Spleen (tissue), 11 donors: ENCODE data around the gene GET4. TPM values are rescaled to one million over a fixed set of nuclear protein-coding genes. Genes with fewer than 3 reads are reported as not detected.
A peak's percentile ranks its signal among the peaks of the same experiment; 100 is the strongest.

Source experiments
- DNase-seq: peaks from one replicate; pipeline ENCODE4 v3.0.0-alpha.2; 2020
- H3K27ac ChIP-seq, 8 donors: fragments of 200-600 bp; sonication (generic) in 7 of 8; 1 replicate in 4 of 8; 2 replicates in 4 of 8; pipeline versions ENCODE4 v1.5.0 to v1.8.0; 2016 to 2021; ENCODE audit warnings: inconsistent platforms in 4 of 8, mild to moderate bottlenecking in 4 of 8, moderate library complexity in 1 of 8
- H3K27me3 ChIP-seq, 7 donors: fragments of 200-600 bp; sonication (generic) in 6 of 7; replicated peaks in 1 of 7; 1 replicate in 4 of 7; 2 replicates in 3 of 7; pipeline versions ENCODE4 v1.5.0 to v1.8.0; 2016 to 2021; ENCODE audit warnings: inconsistent platforms in 3 of 7, mild to moderate bottlenecking in 1 of 7
- H3K36me3 ChIP-seq, 6 donors: fragments of 200-600 bp; sonication (generic) in 5 of 6; 1 replicate in 4 of 6; 2 replicates in 2 of 6; pipeline versions ENCODE4 v1.5.0 to v1.8.0; 2016 to 2021; ENCODE audit warnings: inconsistent platforms in 2 of 6
- H3K4me1 ChIP-seq, 6 donors: fragments of 200-600 bp; sonication (generic) in 5 of 6; 1 replicate in 3 of 6; 2 replicates in 3 of 6; pipeline versions ENCODE4 v1.5.0 to v1.8.0; 2016 to 2021; ENCODE audit warnings: inconsistent platforms in 3 of 6
- H3K4me3 ChIP-seq, 8 donors: fragments of 200-600 bp; sonication (generic) in 7 of 8; 1 replicate in 4 of 8; 2 replicates in 4 of 8; pipeline versions ENCODE4 v1.5.0 to v1.8.0; 2016 to 2021; ENCODE audit warnings: inconsistent platforms in 4 of 8, mild to moderate bottlenecking in 4 of 8, moderate library complexity in 2 of 8
- H3K9me3 ChIP-seq, 8 donors: fragments of 200-600 bp; sonication (generic) in 7 of 8; 1 replicate in 4 of 8; 2 replicates in 4 of 8; pipeline versions ENCODE4 v1.5.0 to v1.8.0; 2016 to 2021; ENCODE audit warnings: inconsistent platforms in 4 of 8
- POLR2A ChIP-seq, 3 donors: fragments of 450-650 bp; IDR thresholded peaks; one replicate each; pipeline ENCODE4 v1.5.1; 2017; ENCODE audit warnings: antibody characterized with exemption in 3 of 3, mild to moderate bottlenecking in 1 of 3
- POLR2AphosphoS5 ChIP-seq, 3 donors: sonication (generic); formaldehyde crosslinking; IDR thresholded peaks; one replicate each; pipeline ENCODE4 v1.5.1; 2017; ENCODE audit warnings: antibody characterized with exemption in 3 of 3
- WGBS, 5 donors: extraction: QIAGEN DNeasy Blood & Tissue Kit in 3 of 5; methylation state at CpG; one replicate each; pipeline versions ENCODE4 v1.1.5 to v1.1.7; 2013 to 2018; 5-methylcytosine and 5-hydroxymethylcytosine counted together
- intact Hi-C: fragments of 100-400 bp; cut with DNase I; formaldehyde crosslinking; loops from one replicate; pipeline ENCODE4 v1.15.0; 2023; ENCODE audit warnings: low total_unique reads
- polyA plus RNA-seq, 3 donors: library from polyadenylated mRNA; stranded (reverse); fragments of 200-250 nt; gene quantifications; one replicate each; pipeline ENCODE4 v1.2.1, GENCODE V29; 2013
- total RNA-seq, 7 donors: library from RNA; depleted of rRNA in 3 of 7; stranded (reverse); fragments of >200 nt in 3 of 7; fragmentation: NEBNext Ultra II Directional in 4 of 7; extraction: Animal tissue kit (Norgen Biotek cat#: 25700) in 4 of 7; gene quantifications; one replicate each; pipeline versions ENCODE4 v1.1.0 to v1.2.1, GENCODE V29; 2016 to 2021
- TF ChIP-seq, protein P1 (sequence below), 11 experiments: fragments of 200-600 bp in 7 of 11; fragments of 450-650 bp in 4 of 11; sonication (generic) in 4 of 11; IDR thresholded peaks in 8 of 11; conservative IDR thresholded peaks in 3 of 11; 1 replicate in 7 of 11; 2 replicates in 4 of 11; pipeline versions ENCODE4 v1.4.0 to v1.8.0; 2016 to 2021; ENCODE audit warnings: antibody characterized with exemption in 11 of 11, inconsistent platforms in 4 of 11, mild to moderate bottlenecking in 1 of 11
- donor health status: healthy with polysubstance abuse.
- donor health status: DM: no; HTN: no; CAD: no; lungs with moderate emphysema.
- donor health status: DM: no; HTN: no; CAD: no.
- donor health status: Bipolar disorder and iron deficiency.
- donor health status: healthy.
- donor health status: DM: no; HTN: no; CAD: no.
- donor health status: DM: yes; HTN: yes; CAD: no.

The GET4 gene
- total and polyA plus RNA-seq, 10 donors, result 25.4 to 63.0 (median 36.1) TPM

GRCh38 chr7:861222-861621 lies 15.1 kb upstream of the GET4 start:
- Histone ChIP-seq H3K36me3 (peaks cover 7 to 100% (median 85%) of the 10 kb centered on the region in 6 donors), H3K4me1 (no peaks in the 10 kb centered on the region), H3K9me3 (no peaks in the 10 kb centered on the region), H3K4me3 (no peak overlapping the region), H3K27me3 (no peaks in the 10 kb centered on the region), H3K27ac (no peak overlapping the region)
- DNase-seq, result no peak
- TF ChIP-seq POLR2A (IDR thresholded peaks at IDR 0.05), result no peak
- TF ChIP-seq, protein P1, sequence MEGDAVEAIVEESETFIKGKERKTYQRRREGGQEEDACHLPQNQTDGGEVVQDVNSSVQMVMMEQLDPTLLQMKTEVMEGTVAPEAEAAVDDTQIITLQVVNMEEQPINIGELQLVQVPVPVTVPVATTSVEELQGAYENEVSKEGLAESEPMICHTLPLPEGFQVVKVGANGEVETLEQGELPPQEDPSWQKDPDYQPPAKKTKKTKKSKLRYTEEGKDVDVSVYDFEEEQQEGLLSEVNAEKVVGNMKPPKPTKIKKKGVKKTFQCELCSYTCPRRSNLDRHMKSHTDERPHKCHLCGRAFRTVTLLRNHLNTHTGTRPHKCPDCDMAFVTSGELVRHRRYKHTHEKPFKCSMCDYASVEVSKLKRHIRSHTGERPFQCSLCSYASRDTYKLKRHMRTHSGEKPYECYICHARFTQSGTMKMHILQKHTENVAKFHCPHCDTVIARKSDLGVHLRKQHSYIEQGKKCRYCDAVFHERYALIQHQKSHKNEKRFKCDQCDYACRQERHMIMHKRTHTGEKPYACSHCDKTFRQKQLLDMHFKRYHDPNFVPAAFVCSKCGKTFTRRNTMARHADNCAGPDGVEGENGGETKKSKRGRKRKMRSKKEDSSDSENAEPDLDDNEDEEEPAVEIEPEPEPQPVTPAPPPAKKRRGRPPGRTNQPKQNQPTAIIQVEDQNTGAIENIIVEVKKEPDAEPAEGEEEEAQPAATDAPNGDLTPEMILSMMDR (IDR thresholded peaks at IDR 0.05 in 8 of 11, conservative IDR thresholded peaks at IDR 0.05 in 3 of 11), result no peak
- TF ChIP-seq POLR2AphosphoS5 (IDR thresholded peaks at IDR 0.05), result no peak
- intact Hi-C loops, result no loop called here
- WGBS, 5 donors, result 90 to 99% (median 97%) methylated on average over 9 of the region's 9 CpGs

GRCh38 chr7:862157-862556 lies 14.2 kb upstream of the GET4 start:
- WGBS, 5 donors, result 92 to 97% (median 94%) methylated on average over 6 of the region's 6 CpGs
- no peak for DNase-seq
- no peak for TF ChIP-seq POLR2AphosphoS5 (IDR thresholded peaks at IDR 0.05)
- TF ChIP-seq, protein P1 (IDR thresholded peaks at IDR 0.05 in 8 of 11, conservative IDR thresholded peaks at IDR 0.05 in 3 of 11), result no peak
- TF ChIP-seq POLR2A (IDR thresholded peaks at IDR 0.05), result no peak
- H3K9me3 ChIP-seq, result no peaks in the 10 kb centered on the region
- H3K36me3 ChIP-seq, result peaks cover 7 to 100% (median 80%) of the 10 kb centered on the region in 6 donors
- intact Hi-C loops, result no loop called here
- no peaks in the 10 kb centered on the region for H3K27me3 ChIP-seq
- H3K4me1 ChIP-seq, result peaks cover 0 to 2% (median 0%) of the 10 kb centered on the region in 6 donors
- H3K4me3 ChIP-seq, result no peak overlapping the region
- H3K27ac ChIP-seq, result no peak overlapping the region

GRCh38 chr7:863106-863505 lies 13.2 kb upstream of the GET4 start:
- Histone ChIP-seq H3K4me3 (no peak overlapping the region), H3K9me3 (no peaks in the 10 kb centered on the region), H3K27ac (no peak overlapping the region), H3K4me1 (peaks cover 0 to 11% (median 0%) of the 10 kb centered on the region in 6 donors), H3K36me3 (peaks cover 7 to 100% (median 79%) of the 10 kb centered on the region in 6 donors), H3K27me3 (no peaks in the 10 kb centered on the region)
- TF ChIP-seq POLR2AphosphoS5 (IDR thresholded peaks at IDR 0.05) (no peak), POLR2A (IDR thresholded peaks at IDR 0.05) (no peak)
- TF ChIP-seq, protein P1 (IDR thresholded peaks at IDR 0.05 in 8 of 11, conservative IDR thresholded peaks at IDR 0.05 in 3 of 11), result no peak
- no peak for DNase-seq
- 90 to 98% (median 92%) methylated on average over 16 of the region's 16 CpGs for WGBS, 5 donors
- intact Hi-C loops, result no loop called here

GRCh38 chr7:865921-866320 lies 10.4 kb upstream of the GET4 start:
- no peak for TF ChIP-seq POLR2A (IDR thresholded peaks at IDR 0.05)
- peak in 1 of 3 donors; percentile 17 for TF ChIP-seq POLR2AphosphoS5 (IDR thresholded peaks at IDR 0.05)
- TF ChIP-seq, protein P1 (IDR thresholded peaks at IDR 0.05 in 8 of 11, conservative IDR thresholded peaks at IDR 0.05 in 3 of 11), result no peak
- intact Hi-C loops, result no loop called here
- Histone ChIP-seq H3K4me3 (no peak overlapping the region), H3K27me3 (no peaks in the 10 kb centered on the region), H3K27ac (peak overlapping the region in 1 of 8 donors; percentile 7), H3K36me3 (peaks cover 3 to 95% (median 68%) of the 10 kb centered on the region in 6 donors), H3K9me3 (no peaks in the 10 kb centered on the region), H3K4me1 (peaks cover 0 to 25% (median 4%) of the 10 kb centered on the region in 6 donors)
- no peak for DNase-seq
- 95 to 98% (median 96%) methylated on average over 15 to 25 of the region's 25 CpGs for WGBS, 5 donors
